ENCODE results near the gene SVBP.

SVBP gene

DNA sequence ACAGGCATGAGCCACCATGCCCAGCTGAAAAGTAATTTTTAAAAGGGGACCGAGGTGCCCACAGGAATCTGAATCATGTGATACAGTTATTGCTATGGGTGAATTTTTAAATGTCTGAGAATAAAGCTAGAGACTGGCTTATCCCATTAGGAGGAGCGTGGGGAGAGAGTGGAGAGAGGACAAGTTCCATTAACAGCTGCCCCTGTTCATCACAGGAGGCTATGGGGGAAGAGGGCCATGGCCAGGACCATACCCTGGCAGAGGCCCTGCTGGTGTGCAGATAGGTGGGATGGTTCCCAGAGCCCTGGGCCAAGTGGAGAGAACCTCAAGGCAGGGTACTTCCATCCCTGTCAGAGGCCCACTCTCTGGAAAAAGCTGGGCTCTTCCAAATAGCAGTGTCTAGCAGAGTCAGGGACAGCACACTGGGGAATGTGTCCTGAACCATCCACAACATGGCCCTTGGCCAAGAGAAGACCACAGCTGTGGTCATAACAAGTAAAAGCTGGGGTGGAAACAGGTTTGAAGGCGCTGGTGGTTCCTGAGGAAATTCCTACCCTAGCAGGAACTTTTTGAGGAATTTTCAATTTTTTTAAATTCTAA, 15.5 kb upstream of the SVBP start:
- Histone ChIP-seq H3K9me2 (replicated peaks; ENCODE audit: insufficient read depth, low read length) (no peaks in the 10 kb centered on the region), H3K27me3 (replicated peaks; ENCODE audit: insufficient read depth, low read length) (no peaks in the 10 kb centered on the region), H3K36me3 (replicated peaks; ENCODE audit: insufficient read depth, low read length) (no peaks in the 10 kb centered on the region), H3K27ac (ENCODE audit: low read length) (no peak overlapping the region), H2AFZ (ENCODE audit: low read length) (no peak overlapping the region), H3K4me3 (ENCODE audit: low read length) (no peak overlapping the region), H3K9ac (ENCODE audit: low read length) (no peak overlapping the region), H3F3A (ENCODE audit: insufficient read depth, low read length) (no peaks in the 10 kb centered on the region), H3K4me1 (ENCODE audit: low read length) (no peaks in the 10 kb centered on the region), H4K20me1 (ENCODE audit: insufficient read depth, low read length) (no peaks in the 10 kb centered on the region), H3K79me2 (ENCODE audit: low read length) (no peaks in the 10 kb centered on the region), H3K4me2 (ENCODE audit: low read depth, low read length) (no peak overlapping the region), H3K9me3 (replicated peaks; ENCODE audit: insufficient read depth, low read length) (no peaks in the 10 kb centered on the region)
- TF ChIP-seq, protein P1, sequence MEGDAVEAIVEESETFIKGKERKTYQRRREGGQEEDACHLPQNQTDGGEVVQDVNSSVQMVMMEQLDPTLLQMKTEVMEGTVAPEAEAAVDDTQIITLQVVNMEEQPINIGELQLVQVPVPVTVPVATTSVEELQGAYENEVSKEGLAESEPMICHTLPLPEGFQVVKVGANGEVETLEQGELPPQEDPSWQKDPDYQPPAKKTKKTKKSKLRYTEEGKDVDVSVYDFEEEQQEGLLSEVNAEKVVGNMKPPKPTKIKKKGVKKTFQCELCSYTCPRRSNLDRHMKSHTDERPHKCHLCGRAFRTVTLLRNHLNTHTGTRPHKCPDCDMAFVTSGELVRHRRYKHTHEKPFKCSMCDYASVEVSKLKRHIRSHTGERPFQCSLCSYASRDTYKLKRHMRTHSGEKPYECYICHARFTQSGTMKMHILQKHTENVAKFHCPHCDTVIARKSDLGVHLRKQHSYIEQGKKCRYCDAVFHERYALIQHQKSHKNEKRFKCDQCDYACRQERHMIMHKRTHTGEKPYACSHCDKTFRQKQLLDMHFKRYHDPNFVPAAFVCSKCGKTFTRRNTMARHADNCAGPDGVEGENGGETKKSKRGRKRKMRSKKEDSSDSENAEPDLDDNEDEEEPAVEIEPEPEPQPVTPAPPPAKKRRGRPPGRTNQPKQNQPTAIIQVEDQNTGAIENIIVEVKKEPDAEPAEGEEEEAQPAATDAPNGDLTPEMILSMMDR (IDR thresholded peaks at IDR 0.05; ENCODE audit: low read length), result no peak
- TF ChIP-seq EZH2 (optimal IDR thresholded peaks at IDR 0.05; ENCODE audit: low read depth, low read length) (no peak), EZH2phosphoT487 (IDR thresholded peaks at IDR 0.05; ENCODE audit: low read length) (no peak)
- DNase-seq, result no peak

DNA sequence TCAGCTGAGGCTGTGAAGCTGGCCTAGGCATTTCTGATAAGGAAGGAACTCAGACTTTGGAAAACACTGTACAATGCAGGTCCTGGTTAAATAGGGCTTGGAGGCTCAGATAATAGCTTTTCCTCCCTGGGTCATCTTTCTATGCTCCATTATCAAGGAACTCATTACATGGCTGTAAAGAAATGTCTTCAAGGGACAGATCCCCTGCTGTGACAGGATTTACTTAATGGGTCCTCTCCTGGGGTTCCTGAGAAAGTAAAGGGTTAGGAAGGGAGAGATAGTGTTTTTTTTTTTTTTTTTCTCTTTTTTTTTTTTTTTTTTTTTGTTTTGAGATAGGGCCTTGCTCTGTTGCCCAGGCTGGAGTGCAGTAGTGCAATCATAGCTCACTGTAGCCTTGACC, 14.1 kb upstream of the SVBP start:
- H3K9ac ChIP-seq (ENCODE audit: low read length), result no peak overlapping the region
- no peak overlapping the region for H3K4me3 ChIP-seq (ENCODE audit: low read length)
- no peaks in the 10 kb centered on the region for H3K9me3 ChIP-seq (replicated peaks; ENCODE audit: insufficient read depth, low read length)
- no peaks in the 10 kb centered on the region for H3K4me1 ChIP-seq (ENCODE audit: low read length)
- no peak overlapping the region for H3K4me2 ChIP-seq (ENCODE audit: low read depth, low read length)
- DNase-seq, result no peak
- no peaks in the 10 kb centered on the region for H3K79me2 ChIP-seq (ENCODE audit: low read length)
- H3K27me3 ChIP-seq (replicated peaks; ENCODE audit: insufficient read depth, low read length), result no peaks in the 10 kb centered on the region
- H4K20me1 ChIP-seq (ENCODE audit: insufficient read depth, low read length), result no peaks in the 10 kb centered on the region
- no peak overlapping the region for H3K27ac ChIP-seq (ENCODE audit: low read length)
- no peak for TF ChIP-seq EZH2 (optimal IDR thresholded peaks at IDR 0.05; ENCODE audit: low read depth, low read length)
- TF ChIP-seq EZH2phosphoT487 (IDR thresholded peaks at IDR 0.05; ENCODE audit: low read length), result no peak
- TF ChIP-seq, protein P1 (IDR thresholded peaks at IDR 0.05; ENCODE audit: low read length), result no peak
- H3K9me2 ChIP-seq (replicated peaks; ENCODE audit: insufficient read depth, low read length), result no peaks in the 10 kb centered on the region
- no peak overlapping the region for H2AFZ ChIP-seq (ENCODE audit: low read length)
- H3F3A ChIP-seq (ENCODE audit: insufficient read depth, low read length), result no peaks in the 10 kb centered on the region
- H3K36me3 ChIP-seq (replicated peaks; ENCODE audit: insufficient read depth, low read length), result no peaks in the 10 kb centered on the region

DNA sequence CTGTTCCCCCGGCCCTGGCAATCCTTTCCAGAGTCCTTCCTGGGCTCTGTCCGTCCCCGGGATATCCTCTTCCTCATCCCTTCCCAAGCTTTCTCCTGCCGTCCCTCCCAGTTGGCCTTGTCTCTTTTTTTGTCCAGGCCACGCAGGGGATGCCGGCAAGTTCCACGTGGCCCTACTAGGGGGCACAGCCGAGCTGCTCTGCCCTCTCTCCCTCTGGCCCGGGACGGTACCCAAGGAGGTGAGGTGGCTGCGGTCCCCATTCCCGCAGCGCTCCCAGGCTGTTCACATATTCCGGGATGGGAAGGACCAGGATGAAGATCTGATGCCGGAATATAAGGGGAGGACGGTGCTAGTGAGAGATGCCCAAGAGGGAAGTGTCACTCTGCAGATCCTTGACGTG, 13.4 kb upstream of the SVBP start:
- H3K27me3 ChIP-seq (replicated peaks; ENCODE audit: insufficient read depth, low read length), result no peaks in the 10 kb centered on the region
- H3K27ac ChIP-seq (ENCODE audit: low read length), result no peak overlapping the region
- no peaks in the 10 kb centered on the region for H3K79me2 ChIP-seq (ENCODE audit: low read length)
- H3K9ac ChIP-seq (ENCODE audit: low read length), result no peak overlapping the region
- H3K4me3 ChIP-seq (ENCODE audit: low read length), result no peak overlapping the region
- H3F3A ChIP-seq (ENCODE audit: insufficient read depth, low read length), result no peaks in the 10 kb centered on the region
- TF ChIP-seq EZH2 (optimal IDR thresholded peaks at IDR 0.05; ENCODE audit: low read depth, low read length) (no peak), EZH2phosphoT487 (IDR thresholded peaks at IDR 0.05; ENCODE audit: low read length) (no peak)
- TF ChIP-seq, protein P1 (IDR thresholded peaks at IDR 0.05; ENCODE audit: low read length), result no peak
- no peaks in the 10 kb centered on the region for H3K9me3 ChIP-seq (replicated peaks; ENCODE audit: insufficient read depth, low read length)
- no peaks in the 10 kb centered on the region for H3K4me1 ChIP-seq (ENCODE audit: low read length)
- no peaks in the 10 kb centered on the region for H3K36me3 ChIP-seq (replicated peaks; ENCODE audit: insufficient read depth, low read length)
- H4K20me1 ChIP-seq (ENCODE audit: insufficient read depth, low read length), result no peaks in the 10 kb centered on the region
- H3K4me2 ChIP-seq (ENCODE audit: low read depth, low read length), result no peak overlapping the region
- no peaks in the 10 kb centered on the region for H3K9me2 ChIP-seq (replicated peaks; ENCODE audit: insufficient read depth, low read length)
- DNase-seq, result no peak
- no peak overlapping the region for H2AFZ ChIP-seq (ENCODE audit: low read length)

Measured in MM.1S (cell line).